Progenitor cell of endocrine pancreas (in vitro differentiated cells): Measurements from ENCODE around the gene FAM222A. TPM values are rescaled to one million over a fixed set of nuclear protein-coding genes. Genes with fewer than 3 reads are reported as not detected.

ENCODE experiments used
- DNase-seq: peaks from one replicate; pipeline ENCODE4 v3.0.0; 2021; ENCODE audit warnings: low spot score; ENCODE audit not compliant: unreplicated experiment
- H3K27ac Mint-ChIP-seq: 2 replicates; pipeline ENCODE4 v1.8.0; 2021; ENCODE audit warnings: mild to moderate bottlenecking, moderate library complexity, mixed read lengths
- H3K27me3 Mint-ChIP-seq: 2 replicates; pipeline ENCODE4 v1.8.0; 2021; ENCODE audit warnings: mixed read lengths
- H3K36me3 Mint-ChIP-seq: 2 replicates; pipeline ENCODE4 v1.8.0; 2022; ENCODE audit warnings: mixed read lengths; ENCODE audit not compliant: insufficient read depth
- H3K4me1 Mint-ChIP-seq: 2 replicates; pipeline ENCODE4 v1.8.0; 2021; ENCODE audit warnings: low read depth, mixed read lengths
- H3K4me3 Mint-ChIP-seq: 2 replicates; pipeline ENCODE4 v1.8.0; 2021; ENCODE audit warnings: low read depth, mild to moderate bottlenecking, moderate library complexity, mixed read lengths
- H3K9me3 Mint-ChIP-seq: 2 replicates; pipeline ENCODE4 v1.8.0; 2021; ENCODE audit warnings: low read depth, mixed read lengths
- CTCF ChIP-seq: fragments of 200-600 bp; sonication (generic); IDR thresholded peaks from one replicate; pipeline ENCODE4 v1.5.0; 2021; ENCODE audit warnings: antibody characterized with exemption, mild to moderate bottlenecking; ENCODE audit not compliant: unreplicated experiment
- total RNA-seq: library from RNA; stranded (reverse); gene quantifications from 2 replicates; pipeline ENCODE4 v1.2.1, GENCODE V29; 2021

FAM222A gene
- total RNA-seq, 1 donor from 2014 or later: 11.6 TPM

DNA sequence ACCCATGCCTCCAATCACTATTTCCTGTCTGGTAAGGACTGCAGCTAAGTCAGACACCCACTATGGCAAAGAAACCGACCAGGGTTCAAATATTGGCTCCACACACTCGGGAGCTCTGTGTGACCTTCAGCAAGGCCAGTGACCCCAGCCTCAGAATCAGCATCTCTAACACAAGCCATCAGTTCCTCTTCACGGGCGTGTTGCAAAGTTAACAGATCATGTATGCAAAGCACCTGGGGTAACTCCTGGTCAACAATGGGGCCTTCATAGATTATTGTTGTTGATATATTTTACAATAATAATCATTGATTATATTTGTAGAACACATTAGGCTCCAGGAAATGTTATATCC, 6.2 kb upstream of the FAM222A start:
- Mint-ChIP-seq H3K4me3 (peak overlapping the region; percentile 22), H3K9me3 (no peaks in the 10 kb centered on the region), H3K27me3 (peaks cover 17% of the 10 kb centered on the region), H3K4me1 (peaks cover 29% of the 10 kb centered on the region), H3K36me3 (no peaks in the 10 kb centered on the region), H3K27ac (peak overlapping the region; percentile 80)
- no peak for DNase-seq
- no peak for TF ChIP-seq CTCF

DNA sequence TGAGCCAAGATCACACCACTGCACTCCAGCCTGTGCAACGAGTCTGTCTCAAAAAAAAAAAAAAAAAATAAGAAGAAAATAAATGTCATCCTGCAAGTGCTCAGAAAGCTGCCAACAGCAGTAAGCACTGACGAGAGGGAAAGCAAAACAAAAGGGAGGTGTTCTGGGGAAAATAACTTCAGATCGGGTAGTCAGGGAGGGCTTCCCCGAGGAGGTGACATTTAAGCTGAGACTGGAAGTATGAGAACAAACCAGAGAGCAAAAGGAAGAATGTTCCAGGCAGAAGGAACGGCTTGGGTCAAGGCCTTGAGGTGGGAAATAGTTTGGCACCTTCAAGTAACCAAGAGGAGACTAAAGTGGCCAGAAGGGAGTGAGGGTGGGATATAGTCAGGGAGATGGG, 4.7 kb upstream of the FAM222A start:
- peaks cover 19% of the 10 kb centered on the region for H3K27me3 Mint-ChIP-seq
- H3K36me3 Mint-ChIP-seq: no peaks in the 10 kb centered on the region
- no peak for DNase-seq
- peaks cover 29% of the 10 kb centered on the region for H3K4me1 Mint-ChIP-seq
- H3K4me3 Mint-ChIP-seq: no peak overlapping the region
- H3K27ac Mint-ChIP-seq: peak overlapping the region; percentile 74
- TF ChIP-seq CTCF: no peak
- H3K9me3 Mint-ChIP-seq: no peaks in the 10 kb centered on the region

GRCh38 chr12:109709401-109709991, 4.1 kb upstream of the FAM222A start:
- H3K27ac Mint-ChIP-seq: peak overlapping the region; percentile 50

DNA sequence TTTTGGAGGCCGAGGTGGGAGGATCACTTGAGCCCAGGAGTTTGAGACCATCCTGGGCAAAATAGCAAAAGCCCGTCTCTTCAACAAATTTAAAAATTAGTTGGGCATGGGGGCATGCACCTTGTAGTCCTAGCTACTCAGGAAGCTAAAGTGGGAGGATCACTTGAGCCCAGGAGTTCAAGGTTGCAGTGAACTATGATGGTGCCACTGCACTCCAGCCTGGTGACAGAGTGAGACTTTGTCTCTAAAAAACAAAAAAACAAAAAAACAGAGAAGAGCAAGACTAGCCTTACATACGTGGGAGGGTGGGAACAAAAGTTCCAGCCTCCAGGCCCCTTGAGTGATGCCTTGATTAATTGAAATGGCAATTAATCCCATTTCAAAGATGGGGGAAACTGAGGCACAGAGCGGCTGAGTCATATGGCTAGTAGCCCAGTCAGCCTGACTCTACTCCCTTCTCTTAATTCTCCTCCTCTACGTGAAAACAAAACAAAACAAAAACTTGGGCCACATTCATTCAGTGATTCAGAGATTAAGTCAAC, 3.3 kb upstream of the FAM222A start:
- Mint-ChIP-seq H3K4me3 (no peak overlapping the region), H3K36me3 (no peaks in the 10 kb centered on the region), H3K27me3 (peaks cover 19% of the 10 kb centered on the region), H3K4me1 (peaks cover 29% of the 10 kb centered on the region), H3K9me3 (no peaks in the 10 kb centered on the region), H3K27ac (no peak overlapping the region)
- DNase-seq: no peak
- no peak for TF ChIP-seq CTCF

More at GRCh38 chr12:109709401-109709991, 4.1 kb upstream of the FAM222A start:
- no peak for DNase-seq
- no peaks in the 10 kb centered on the region for H3K9me3 Mint-ChIP-seq
- no peaks in the 10 kb centered on the region for H3K36me3 Mint-ChIP-seq
- H3K27me3 Mint-ChIP-seq: peaks cover 19% of the 10 kb centered on the region
- no peak overlapping the region for H3K4me3 Mint-ChIP-seq
- H3K4me1 Mint-ChIP-seq: peaks cover 29% of the 10 kb centered on the region
- no peak for TF ChIP-seq CTCF

DNA sequence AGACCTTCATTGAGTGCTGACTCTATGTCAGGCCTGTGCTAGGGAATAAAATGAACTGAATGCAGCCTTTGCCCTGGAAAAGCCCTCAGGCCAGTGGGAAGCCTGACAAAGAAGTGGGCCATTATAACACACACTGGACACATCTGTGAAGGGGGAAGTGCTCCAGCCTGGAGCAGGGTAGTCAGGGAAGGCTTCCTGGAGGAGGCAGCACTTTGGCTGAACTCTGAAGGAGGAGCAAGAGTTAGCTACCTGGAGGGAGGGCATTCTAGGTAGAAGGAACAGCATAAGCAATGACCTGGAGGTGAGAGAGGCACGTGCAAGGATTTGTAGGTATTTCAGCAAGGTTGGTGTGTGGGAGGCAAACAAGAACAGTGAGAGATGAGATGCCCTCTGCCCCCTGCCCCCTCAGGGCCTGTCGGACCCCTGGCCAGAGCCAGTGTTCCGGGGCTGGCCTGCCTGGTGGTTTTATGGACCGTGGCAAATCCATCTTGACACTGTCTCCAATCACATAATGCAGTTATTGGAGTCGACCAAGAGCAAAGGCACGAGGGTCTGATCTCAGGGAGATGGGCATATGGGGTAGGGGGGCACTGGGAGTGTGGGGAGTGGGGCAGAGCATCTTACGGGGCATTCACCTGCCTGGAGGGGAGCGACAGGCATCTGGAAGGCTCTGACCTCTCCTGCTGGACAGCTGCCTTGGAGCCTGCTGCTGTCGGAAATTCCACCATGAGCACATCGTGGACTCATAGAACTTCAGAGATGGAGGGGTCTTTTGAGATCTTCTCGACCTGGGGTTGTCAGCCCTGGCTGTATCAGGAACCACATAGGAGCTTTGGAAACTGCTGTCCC, 2.7 kb upstream of the FAM222A start:
- H3K4me1 Mint-ChIP-seq: peaks cover 29% of the 10 kb centered on the region
- TF ChIP-seq CTCF: no peak
- peaks cover 24% of the 10 kb centered on the region for H3K27me3 Mint-ChIP-seq
- peak overlapping the region; percentile 69 for H3K27ac Mint-ChIP-seq
- no peak overlapping the region for H3K4me3 Mint-ChIP-seq
- no peaks in the 10 kb centered on the region for H3K36me3 Mint-ChIP-seq
- no peaks in the 10 kb centered on the region for H3K9me3 Mint-ChIP-seq
- no peak for DNase-seq
